T47D (cell line): ENCODE results near the gene PTPN11.
A peak's percentile ranks its signal among the peaks of the same experiment; 100 is the strongest.

Source experiments
- DNase-seq, 2 experiments: peaks; one replicate each; pipeline versions ENCODE4 v3.0.0 to v3.0.0-alpha.2; 2011 to 2012; ENCODE audit warnings: low read depth in 1 of 2, low spot score in 1 of 2
- JUND ChIP-seq: IDR thresholded peaks from 2 replicates; pipeline ENCODE4 v1.6.1; 2012; ENCODE audit warnings: low read depth
- in situ Hi-C: cut with HindIII; loops from 2 replicates; pipeline ENCODE4 v1.10.0; 2016; ENCODE audit warnings: low sequenced_read_pairs, low pct_unique_long_range_greater_than_20kb

PTPN11 gene

DNA sequence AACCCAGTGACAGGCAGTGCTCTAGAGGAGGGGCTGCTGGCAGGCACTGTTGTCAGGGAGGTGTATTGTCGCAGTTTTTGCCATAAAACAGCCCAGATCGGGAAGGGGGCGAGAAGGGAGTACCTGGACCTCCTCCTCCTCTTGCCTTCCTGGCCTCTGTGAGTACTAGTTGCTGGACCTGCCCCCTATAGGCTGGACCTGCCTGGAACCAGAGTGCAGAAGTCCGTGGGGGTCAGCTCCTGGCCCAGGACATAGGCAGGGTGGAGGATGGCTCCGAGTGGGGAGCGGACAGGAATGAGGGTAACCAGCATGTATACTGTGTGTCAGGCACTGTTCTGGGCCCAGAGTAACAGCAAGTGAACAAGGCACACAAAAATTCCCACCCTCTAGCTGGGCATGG, 116.3 kb downstream of the PTPN11 start:
- in situ Hi-C loops = no loop called here
- TF ChIP-seq JUND = no peak
- no peak for DNase-seq

DNA sequence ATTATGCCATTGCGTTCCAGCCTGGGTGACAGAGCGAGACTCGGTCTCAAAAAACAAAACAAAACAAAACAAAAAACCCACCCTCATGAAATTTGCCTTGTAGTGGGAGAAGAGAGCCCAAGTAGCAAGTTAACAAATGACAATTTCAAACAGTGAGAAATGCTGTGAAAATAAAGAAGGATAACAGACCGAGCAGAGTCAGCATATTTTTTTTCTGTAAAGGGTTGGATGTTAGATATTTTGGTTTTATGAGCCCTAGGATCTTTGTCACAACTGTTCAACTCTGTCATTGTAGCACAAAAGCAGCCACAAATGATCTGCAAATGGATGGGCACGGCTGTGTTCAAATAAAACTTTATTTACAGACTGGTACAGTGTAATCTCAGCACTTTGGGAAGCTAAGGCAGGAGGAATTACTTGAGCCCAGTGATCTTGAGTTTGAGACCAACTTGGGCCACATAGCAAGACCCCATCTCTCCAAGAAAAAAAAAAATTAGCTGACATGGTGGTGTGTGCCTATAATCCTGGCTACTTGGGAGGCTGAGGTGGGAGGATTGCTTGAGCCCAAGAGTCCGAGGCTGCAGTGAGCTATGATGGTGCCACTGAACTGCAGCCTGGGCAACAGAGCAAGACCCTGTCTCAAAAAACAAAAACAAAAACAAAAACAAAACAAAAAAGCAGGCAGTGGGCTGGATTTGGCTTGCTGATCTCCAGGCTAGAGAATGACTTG, 117.1 kb downstream of the PTPN11 start:
- TF ChIP-seq JUND = no peak
- in situ Hi-C loops = no loop called here
- no peak for DNase-seq

DNA sequence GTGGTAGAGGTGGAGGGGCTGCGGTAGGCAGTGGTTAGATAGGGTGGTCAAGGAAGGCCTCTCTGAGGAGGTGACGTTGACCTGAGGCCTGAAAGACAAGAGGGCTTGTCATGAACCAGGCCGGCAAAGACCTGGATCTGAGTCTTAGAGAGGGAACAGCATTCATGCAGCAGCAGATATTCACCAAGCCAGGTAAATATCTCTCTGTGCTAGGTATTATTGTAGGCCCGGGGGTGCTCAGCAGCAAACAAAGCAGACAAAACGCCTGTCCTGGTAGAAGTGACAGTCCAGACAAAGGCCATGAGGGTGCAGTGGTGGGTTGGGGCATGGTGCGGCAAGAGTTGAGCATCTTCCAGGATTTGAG, 117.6 kb downstream of the PTPN11 start:
- DNase-seq = no peak
- in situ Hi-C loops = no loop called here

DNA sequence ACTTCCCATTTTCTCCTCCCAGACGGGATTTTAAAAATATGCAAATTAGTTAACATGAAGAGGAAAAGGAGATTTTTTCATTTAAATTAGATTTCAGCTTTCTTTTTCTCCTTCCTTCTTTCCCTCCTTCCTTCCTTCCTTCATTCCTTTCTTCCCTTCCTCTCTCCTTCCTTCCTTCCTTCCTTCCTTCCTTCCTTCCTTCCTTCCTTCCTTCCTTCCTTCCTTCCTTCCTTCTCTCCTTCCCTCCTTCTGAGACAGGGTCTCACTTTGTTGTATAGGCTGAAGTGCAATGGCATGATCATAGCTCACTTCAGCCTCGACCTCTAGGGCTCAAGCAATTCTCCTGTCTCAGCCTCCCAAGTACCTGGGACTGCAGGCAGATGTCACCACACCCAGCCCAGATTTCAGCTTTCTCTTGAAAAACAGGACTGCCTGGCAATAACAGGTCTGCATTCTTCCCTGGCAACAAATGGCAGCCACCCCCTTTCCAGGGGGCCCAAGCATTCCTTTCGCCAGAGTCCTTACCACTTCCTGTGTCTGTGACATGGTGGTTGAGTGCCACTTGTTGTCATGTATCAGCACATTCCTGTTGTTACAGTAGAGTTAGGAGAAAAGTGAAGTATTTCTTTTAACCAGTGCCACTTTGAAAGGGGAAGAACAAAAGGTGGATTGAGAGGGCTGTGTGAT, 119.1 kb downstream of the PTPN11 start:
- no peak for TF ChIP-seq JUND
- DNase-seq = peak in 1 of 2 experiments; percentile 34
- in situ Hi-C loops = no loop called here

More for the DNA sequence above, 117.6 kb downstream of the PTPN11 start:
- TF ChIP-seq JUND = no peak

DNA sequence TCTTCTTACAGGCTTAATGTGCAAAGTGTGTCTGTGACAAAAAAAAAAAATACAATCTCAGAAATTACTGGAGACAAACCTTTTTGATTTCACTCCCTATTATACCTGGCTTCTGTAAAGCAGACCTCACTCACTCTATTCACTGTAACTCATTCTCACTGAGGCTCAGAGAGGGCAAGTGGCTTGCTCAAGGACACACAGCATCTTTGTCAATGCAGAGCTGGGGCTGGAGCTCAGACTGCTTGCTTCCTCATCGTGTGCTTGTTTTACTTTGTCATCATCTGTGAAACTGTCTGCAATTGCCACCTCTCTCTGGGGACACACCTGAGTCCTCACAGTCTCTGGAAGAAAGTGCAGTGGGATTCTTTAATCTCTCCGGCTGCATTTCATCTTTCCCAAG, 120.0 kb downstream of the PTPN11 start:
- in situ Hi-C loops = no loop called here
- no peak for DNase-seq
- TF ChIP-seq JUND = no peak

DNA sequence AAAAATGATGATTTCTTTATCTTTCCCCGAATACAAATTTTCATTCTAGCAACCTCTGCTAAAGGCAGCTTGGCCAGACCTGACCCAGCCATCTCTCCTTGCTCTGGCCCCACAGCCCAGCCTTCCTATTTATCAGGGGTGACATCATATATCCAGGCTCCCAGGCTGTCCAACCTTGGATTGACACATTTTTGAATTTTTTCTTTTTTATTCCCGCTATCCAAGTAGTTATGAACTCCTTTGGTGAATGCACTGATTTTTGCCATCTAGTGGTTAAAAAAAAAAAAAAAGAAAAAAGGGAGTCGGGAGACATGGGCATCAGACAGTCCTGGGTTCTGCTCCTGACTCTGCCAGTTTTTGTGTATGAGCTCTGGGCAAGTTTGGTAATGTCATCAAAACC, 120.5 kb downstream of the PTPN11 start:
- in situ Hi-C loops = no loop called here
- TF ChIP-seq JUND = no peak
- DNase-seq = peak in 1 of 2 experiments; percentile 25

DNA sequence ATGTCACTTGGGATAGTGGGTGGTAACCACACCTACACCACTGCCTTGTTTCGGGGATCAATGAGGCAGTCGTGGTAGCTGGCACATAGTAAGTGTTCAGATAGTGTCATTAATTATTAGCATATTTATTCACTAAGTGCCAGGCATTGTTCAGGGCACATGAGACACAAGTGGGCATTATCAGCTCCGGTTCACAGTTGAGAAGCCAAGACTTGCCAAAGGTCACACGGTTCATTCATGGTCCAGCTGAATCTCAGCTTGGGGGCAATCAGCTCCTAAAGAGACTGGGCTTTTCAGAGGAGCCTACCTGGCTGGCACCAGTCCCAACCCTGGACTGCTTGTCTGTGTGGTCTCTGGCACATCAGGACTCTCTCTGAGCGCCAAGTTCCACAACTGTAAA, 121.3 kb downstream of the PTPN11 start:
- in situ Hi-C loops = no loop called here
- TF ChIP-seq JUND = no peak
- no peak for DNase-seq

DNA sequence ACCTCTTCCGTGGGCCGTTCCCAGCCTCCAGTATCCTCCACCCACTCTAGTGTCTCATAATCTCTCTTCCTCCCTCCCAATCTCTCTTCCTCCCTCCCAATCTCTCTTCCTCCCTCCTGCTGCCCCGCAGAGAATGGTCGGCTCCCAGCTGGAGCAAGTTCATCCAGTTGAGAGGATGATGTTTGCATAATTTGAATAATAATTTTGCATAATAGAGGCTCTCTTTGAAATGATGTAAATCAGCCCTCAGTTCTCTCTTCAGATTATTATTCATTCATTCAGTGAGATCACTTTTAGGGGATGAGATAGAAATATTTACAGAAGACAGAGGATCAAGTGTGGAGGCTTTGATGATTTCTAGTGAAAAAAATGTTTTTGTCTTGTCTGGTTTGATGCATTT, 125.0 kb downstream of the PTPN11 start:
- in situ Hi-C loops = no loop called here
- DNase-seq = no peak
- no peak for TF ChIP-seq JUND

DNA sequence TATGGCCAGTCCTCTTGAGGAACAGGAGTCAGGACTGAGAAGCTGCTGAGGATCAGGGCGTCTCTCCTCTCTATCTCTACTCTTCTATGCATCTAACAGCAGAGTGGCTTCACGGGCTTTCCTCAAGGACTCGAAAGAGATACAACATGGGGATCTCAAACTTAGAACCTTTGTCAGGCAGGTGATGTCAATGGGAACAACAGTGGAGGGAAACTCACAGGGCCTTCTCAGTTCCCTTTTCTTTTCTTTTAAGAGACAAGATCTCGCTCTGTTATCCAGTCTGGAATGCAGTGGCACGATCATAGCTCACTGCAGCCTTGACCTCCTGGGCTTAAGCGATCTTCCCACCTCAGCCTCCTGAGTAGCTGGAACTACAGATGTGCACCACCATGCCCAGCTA, 127.6 kb downstream of the PTPN11 start:
- no peak for DNase-seq
- TF ChIP-seq JUND = no peak
- in situ Hi-C loops = no loop called here

DNA sequence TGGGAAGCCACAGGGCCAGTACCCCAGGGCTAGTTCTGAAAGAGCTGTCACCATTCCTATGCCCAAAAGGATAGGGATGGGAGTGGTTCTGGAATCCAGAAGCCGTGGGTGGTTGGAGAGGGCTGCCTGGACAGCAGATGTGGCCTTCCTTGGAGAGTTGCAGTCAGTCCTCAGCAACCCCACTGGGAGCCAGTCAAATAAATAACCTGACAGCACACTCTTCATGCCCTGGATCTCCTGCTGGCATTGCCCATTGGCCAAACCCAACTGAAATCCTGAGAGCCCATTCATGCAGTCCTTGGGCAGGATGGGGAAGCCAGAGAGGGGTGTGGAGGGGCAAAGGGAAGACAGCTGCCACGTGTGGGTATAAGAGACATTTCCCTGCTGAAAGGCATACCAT, 128.2 kb downstream of the PTPN11 start:
- no peak for DNase-seq
- TF ChIP-seq JUND = no peak
- in situ Hi-C loops = no loop called here

DNA sequence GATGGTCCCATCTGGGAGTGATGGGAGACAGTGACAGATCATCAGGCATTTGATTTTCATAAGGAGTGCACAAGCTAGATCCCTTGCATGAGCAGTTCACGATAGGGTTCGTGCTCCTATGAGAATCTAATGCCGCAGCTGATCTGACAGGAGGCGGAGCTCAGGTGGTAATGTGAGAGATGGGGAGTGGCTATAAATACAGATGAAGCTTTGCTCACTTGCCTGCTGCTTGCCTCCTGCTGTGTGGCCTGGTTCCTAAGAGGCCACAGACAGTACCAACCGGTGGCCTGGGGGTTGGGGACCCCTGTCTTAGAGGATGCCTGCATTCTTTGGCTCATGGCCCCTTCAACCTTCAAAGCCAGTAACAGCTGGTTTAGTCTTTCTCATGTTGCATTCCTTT, 130.3 kb downstream of the PTPN11 start:
- DNase-seq = peak in 1 of 2 experiments; percentile 47
- in situ Hi-C loops = no loop called here
- TF ChIP-seq JUND = no peak

DNA sequence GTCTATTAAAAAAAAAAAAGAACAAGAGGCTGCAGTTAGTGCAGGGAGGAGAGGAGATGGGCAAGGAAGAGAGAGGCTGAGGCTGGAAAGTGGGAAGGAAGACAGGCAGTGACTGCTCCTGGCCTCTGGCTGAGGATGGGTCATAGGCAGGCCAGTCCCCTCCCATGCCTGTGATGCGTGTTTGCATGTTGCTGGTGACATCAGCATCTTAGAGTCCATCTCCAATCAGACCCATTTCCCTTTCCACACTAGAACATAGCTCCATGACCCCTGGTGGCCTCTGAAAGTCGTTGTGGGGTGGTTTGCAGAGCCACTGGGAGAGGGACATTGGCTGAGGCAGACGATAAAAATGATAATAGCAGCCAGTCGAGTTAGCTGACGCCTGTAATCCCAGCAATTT, 132.9 kb downstream of the PTPN11 start:
- in situ Hi-C loops = no loop called here
- TF ChIP-seq JUND = no peak
- no peak for DNase-seq

DNA sequence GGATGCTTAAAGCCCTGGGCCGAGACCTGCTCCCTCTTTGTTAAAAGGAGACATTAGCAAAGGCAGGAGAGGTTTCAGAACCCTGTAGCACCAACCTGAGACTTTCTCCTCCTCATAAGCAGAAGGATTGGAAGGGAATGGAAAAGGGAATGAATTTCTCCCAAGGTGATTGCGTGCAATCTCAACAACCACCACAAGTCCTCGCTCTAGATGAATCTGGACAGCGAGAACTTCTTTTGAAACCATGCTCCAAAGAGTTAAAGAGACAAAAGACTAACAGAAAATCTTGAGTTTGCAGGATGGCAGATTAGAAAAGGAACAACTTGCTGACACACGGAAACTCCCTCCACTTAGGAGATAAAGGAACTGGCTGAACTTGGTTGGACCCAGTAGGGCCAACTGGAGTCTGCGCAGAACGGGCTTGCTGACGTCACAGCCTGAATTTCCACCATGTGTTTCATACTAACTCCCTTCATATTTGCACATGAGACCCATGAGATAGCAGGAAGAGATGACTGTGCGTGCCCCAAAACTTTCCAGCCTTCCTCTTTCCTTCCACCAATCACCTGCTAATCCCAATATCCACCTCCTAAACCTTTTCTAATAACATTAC, 137.0 kb downstream of the PTPN11 start:
- peak in 1 of 2 experiments; percentile 45 for DNase-seq
- in situ Hi-C loops = no loop called here
- TF ChIP-seq JUND = no peak
